Measurements from ENCODE around the gene IL10RB.

GRCh38 chr21:33301632-33302002 lies 35.5 kb downstream of the IL10RB start:
- TF ChIP-seq CTCF (IDR thresholded peaks at IDR 0.05) = no peak
- TF ChIP-seq POLR2AphosphoS5 (IDR thresholded peaks at IDR 0.05) = no peak
- no peak for TF ChIP-seq POLR2A (IDR thresholded peaks at IDR 0.05)
- TF ChIP-seq EP300 (IDR thresholded peaks at IDR 0.05; ENCODE audit: low read depth) = no peak

Measured in transverse colon (tissue), 4 donors.